ENCODE measurements around the gene TAPT1.
"Not testable (repeated sequence)": the region's sequence is repeated elsewhere in the genome, so short reads cannot be mapped to it uniquely, and the experiment has no call there.

Gene TAPT1, protein sequence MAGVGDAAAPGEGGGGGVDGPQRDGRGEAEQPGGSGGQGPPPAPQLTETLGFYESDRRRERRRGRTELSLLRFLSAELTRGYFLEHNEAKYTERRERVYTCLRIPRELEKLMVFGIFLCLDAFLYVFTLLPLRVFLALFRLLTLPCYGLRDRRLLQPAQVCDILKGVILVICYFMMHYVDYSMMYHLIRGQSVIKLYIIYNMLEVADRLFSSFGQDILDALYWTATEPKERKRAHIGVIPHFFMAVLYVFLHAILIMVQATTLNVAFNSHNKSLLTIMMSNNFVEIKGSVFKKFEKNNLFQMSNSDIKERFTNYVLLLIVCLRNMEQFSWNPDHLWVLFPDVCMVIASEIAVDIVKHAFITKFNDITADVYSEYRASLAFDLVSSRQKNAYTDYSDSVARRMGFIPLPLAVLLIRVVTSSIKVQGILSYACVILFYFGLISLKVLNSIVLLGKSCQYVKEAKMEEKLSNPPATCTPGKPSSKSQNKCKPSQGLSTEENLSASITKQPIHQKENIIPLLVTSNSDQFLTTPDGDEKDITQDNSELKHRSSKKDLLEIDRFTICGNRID

DNA sequence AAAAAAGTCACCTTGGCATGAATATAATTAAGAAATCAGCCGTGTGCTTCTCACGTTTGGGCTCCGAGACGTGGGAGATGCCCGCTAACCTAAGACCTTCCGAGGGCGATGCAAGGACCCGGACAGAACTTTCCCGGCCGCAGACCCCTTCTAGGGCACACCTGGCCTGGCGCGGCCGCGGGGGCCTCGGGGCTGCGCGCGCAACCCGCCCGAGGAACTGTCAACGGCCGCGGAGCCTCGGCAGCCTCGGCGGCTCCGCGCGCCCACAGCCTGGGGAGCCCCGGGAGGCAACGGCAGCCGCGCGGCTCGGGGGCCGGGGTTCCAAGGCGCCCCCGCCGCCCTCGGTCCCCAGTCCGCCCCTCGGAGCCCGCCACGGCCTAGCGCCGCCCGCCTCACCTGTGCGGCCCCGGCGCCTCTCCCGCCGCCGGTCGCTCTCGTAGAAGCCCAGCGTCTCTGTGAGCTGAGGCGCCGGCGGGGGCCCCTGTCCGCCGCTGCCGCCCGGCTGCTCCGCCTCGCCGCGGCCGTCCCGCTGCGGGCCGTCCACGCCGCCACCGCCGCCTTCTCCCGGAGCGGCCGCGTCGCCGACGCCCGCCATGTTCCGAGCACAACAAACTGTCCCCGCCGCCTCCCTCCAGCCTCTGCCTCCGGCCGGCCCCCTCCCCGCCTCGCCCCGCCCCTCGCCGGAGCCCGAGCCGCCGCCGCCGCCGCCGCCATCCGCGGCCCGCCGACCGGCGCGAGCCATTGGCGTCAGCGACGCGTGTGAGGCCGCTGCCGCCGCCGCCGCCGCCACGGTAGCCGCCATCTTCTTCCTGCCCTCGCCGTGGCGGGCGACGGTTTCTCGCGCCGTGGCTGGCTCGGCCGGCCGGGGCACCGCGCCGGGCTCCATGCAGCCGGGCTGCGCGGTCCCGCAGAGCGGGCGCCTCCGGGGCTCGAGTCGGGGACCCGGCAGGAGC lies at the start of gene TAPT1:
TAPT1 (minus strand) TSS at position 609 of the 953 bp plus-strand sequence; CDS start at position 595, 14 bp downstream.
- no peak for DNase-seq (ENCODE audit: low read depth, low spot score)

DNA sequence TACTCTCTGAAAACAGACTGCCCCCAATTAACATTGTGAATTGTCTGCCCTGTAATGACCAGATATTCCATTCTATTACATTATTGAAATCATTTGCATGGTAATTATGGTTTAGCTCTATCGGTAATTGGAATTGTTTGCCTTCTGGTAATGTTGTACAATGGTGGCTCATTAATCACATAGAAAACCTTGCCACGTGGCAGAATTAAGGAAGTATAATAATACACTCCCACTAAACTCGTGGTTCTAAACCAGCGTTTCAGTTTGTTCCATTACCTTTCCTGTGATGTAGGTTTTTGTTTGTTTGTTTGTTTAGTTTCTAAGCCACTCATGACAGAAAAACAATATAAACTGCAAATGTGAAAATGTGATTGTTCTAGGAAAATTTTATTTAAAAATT lies 45.1 kb upstream of the TAPT1 start:
- no peak for DNase-seq (ENCODE audit: low read depth, low spot score)

DNA sequence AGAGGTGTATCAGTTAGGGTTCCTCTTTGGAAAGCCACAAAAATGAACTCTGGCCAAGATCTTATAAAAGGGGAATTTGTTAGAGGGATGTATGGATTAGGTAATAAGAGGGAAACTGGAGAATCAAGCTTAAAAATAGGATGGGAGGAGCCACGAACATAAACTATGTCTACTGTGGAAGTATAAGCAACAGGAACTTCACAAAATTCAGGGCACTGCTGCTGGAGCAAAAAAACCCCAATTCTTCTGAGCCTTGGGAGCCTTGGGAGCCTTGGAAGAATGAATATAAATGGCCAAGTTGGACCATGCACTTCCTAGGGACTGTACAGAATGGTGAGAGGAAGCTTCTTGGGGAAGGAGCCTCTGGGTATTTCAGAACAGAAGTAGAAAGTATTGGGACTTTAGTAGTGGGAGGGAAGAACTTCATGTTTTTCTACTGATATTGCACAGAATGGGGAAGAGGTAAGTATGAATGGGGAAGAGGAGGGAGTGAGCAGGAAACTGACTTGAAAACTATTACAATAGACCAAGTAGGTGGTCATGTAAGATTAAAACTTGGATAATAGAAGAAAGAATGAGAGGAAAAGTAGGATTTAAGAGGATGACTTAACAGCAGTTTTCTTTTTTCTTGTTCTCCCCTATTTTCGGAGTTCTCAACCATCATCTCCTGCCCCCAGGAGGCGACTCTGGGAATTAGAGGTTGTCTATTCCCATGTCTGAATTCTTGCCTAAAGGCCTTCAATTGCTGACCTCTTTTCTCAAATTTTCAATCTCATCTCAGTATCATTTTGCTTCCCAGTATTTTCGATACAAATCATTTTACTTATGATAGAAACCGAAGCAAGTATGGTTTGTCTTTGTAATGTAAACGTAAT lies 44.4 kb upstream of the TAPT1 start:
- DNase-seq (ENCODE audit: low read depth, low spot score), result no peak

DNA sequence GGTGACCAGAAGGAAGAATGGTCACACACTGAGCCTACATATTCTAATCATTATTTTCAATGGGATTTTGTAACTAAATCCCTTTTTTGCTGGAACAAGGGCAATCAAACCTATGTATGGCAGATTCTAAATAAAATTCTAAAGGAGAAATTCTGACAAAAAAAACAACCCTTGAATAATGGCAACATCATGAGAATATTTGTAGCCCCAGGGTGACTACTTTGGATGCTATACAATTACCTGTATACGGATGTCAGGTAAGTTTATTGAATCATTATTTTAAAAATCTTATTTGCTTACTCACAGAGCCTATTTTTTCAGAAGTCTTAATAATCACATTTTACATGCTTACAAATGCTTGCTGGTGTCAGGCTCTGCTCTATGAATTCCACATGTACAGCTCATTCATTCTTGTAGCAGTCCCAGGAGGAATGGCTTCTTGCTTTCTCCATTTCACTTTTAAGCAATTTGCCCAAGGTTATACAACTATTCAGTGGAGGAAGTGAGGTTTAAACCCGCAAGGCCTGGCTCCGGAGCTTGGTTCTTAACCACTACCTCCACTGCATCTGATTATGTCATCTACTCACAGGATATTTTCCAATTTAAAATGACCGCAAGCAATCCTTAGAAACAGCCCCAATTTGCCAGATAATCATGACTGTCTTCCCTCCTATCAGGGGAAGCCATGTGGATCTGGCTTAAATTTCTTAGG lies 43.6 kb upstream of the TAPT1 start:
- not testable (repeated sequence) for DNase-seq (ENCODE audit: low read depth, low spot score)

- no peak for DNase-seq (ENCODE audit: low read depth, low spot score)
Observed at GRCh38 chr4:16269240-16269639, 43.0 kb upstream of the TAPT1 start.

GRCh38 chr4:16268290-16268689 lies 42.0 kb upstream of the TAPT1 start:
- DNase-seq (ENCODE audit: low read depth, low spot score), result no peak

- DNase-seq (ENCODE audit: low read depth, low spot score), result no peak
Observed at GRCh38 chr4:16267639-16268038, 41.4 kb upstream of the TAPT1 start.

DNA sequence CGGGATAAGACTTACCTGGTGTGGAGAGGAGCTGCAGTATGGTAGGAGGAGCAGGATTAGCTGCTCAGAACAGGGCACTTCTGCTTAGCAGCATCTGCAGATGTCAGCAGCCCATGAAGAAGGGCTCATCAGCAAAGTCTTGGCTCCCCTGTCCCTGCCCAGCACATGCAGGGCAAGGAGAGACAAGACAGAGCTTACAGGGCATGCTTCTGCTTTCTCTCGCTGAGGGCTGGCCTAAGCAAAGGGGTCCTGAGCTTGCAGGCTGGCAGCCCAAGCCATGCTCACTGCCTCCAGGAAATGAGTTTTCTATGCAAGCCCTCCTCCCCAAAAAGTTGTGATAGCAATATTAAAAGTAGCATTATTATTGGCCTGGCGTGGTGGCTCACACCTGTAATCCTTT lies 39.5 kb upstream of the TAPT1 start:
- DNase-seq (ENCODE audit: low read depth, low spot score), result no peak

GRCh38 chr4:16264798-16265197 lies 38.5 kb upstream of the TAPT1 start:
- DNase-seq (ENCODE audit: low read depth, low spot score), result no peak

DNA sequence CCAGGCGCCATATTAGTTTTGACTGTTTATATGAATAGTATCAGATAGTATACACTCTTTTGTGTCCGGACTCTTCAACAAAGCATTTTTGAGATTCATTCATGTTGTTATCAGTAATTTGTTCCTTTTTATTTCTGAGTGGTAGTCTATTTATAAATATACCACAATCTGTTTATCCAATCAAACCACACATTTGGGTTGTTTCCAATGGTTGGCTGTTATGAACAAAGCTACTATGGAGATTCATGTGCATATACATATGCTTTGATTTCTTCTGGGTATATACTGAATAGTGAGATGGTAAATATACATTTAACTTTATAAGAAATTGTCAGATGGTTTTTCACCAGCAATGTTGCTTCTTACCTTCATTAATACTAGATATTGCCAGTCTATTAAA lies 36.8 kb upstream of the TAPT1 start:
- DNase-seq (ENCODE audit: low read depth, low spot score), result no peak

DNA sequence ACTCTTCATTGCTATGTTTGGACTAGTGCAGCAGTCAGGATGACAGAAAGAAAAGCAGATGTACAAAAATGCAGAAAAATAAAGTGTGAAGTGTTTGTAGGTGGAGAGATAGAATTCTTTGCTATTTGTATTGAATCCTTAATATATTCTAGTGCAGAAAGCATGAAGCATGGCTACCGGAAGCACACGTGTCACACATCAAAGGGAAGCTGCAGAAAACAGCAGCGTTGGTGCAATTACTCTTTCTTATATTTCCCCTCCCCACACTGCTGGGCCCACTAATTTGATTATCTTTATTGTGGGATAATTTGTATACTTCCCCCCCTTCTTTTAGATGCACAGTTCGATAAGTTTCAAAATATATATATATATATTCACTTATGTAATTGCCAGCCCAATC lies 35.9 kb upstream of the TAPT1 start:
- no peak for DNase-seq (ENCODE audit: low read depth, low spot score)

GRCh38 chr4:16261313-16261878 lies 35.1 kb upstream of the TAPT1 start:
- DNase-seq (ENCODE audit: low read depth, low spot score), result no peak

DNA sequence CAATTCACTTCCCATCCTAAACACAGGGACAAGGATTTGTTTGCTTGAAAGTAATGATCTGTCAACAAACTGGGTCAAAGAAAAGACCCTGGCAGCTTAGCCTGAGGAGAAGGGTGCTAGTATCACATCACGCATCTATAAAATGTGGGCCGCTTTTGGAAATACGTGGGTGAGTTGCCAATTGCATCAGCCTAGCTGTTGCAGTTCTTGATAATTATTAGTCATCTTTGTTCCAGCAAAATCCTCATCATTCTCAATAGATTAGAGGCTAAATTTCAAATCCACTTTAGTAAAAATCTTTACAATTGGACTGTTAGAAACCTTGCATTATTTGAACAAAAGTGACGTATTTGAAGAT lies 33.6 kb upstream of the TAPT1 start:
- DNase-seq (ENCODE audit: low read depth, low spot score), result no peak

GRCh38 chr4:16259241-16259888 lies 33.1 kb upstream of the TAPT1 start:
- no peak for DNase-seq (ENCODE audit: low read depth, low spot score)

- no peak for DNase-seq (ENCODE audit: low read depth, low spot score)
Observed at GRCh38 chr4:16257611-16258010, 31.3 kb upstream of the TAPT1 start.

GRCh38 chr4:16256343-16256742 lies 30.1 kb upstream of the TAPT1 start:
- no peak for DNase-seq (ENCODE audit: low read depth, low spot score)

- no peak for DNase-seq (ENCODE audit: low read depth, low spot score)
Observed at GRCh38 chr4:16255730-16256129, 29.5 kb upstream of the TAPT1 start.

GRCh38 chr4:16253127-16253960 lies 27.1 kb upstream of the TAPT1 start:
- DNase-seq (ENCODE audit: low read depth, low spot score), result no peak

Data from iPS DF 19.7 (cell line).